HepG2 (cell line): ENCODE measurements around the gene C1orf116. TPM values are rescaled to one million over a fixed set of nuclear protein-coding genes. Genes with fewer than 3 reads are reported as not detected.

Source experiments
- ARID3A ChIP-seq: IDR thresholded peaks from 2 replicates; pipeline ENCODE4 v1.6.1; 2012; ENCODE audit warnings: low read depth, low read length, improper control_type of control experiment
- BCL6 ChIP-seq: IDR thresholded peaks from 2 replicates; pipeline ENCODE4 v1.6.1; 2016; ENCODE audit warnings: missing genetic modification reagents, missing compliant biosample characterization
- CAMTA2 ChIP-seq: sonication (generic); formaldehyde crosslinking; IDR thresholded peaks from 2 replicates; pipeline ENCODE4 v1.4.0; 2020; ENCODE audit warnings: mild to moderate bottlenecking, missing genetic modification reagents, borderline replicate concordance
- ERF ChIP-seq: IDR thresholded peaks from 2 replicates; pipeline ENCODE4 v1.6.1; 2018; ENCODE audit warnings: missing biosample characterization, missing genetic modification reagents
- GMEB2 ChIP-seq: IDR thresholded peaks from 2 replicates; pipeline ENCODE4 v1.6.1; 2016; ENCODE audit warnings: missing biosample characterization, missing genetic modification reagents, low read depth
- IRF2 ChIP-seq: IDR thresholded peaks from 2 replicates; pipeline ENCODE4 v1.6.1; 2018; ENCODE audit warnings: missing genetic modification reagents, missing compliant biosample characterization
- PAWR ChIP-seq: sonication (generic); formaldehyde crosslinking; IDR thresholded peaks from 2 replicates; pipeline ENCODE4 v1.4.0; 2020; ENCODE audit warnings: missing genetic modification reagents, mild to moderate bottlenecking, borderline replicate concordance
- SOX13 ChIP-seq, 3 experiments: fragments of 450-650 bp in 1 of 3; sonication (generic) in 1 of 3; formaldehyde crosslinking in 1 of 3; IDR thresholded peaks in 2 of 3; conservative IDR thresholded peaks in 1 of 3; 2 replicates each; pipeline versions ENCODE4 v1.5.0 to v1.6.1; 2016 to 2020; ENCODE audit warnings: antibody characterized with exemption in 1 of 3, mild to moderate bottlenecking in 1 of 3, missing compliant biosample characterization in 1 of 3, missing genetic modification reagents in 1 of 3, moderate library complexity in 1 of 3
- TCF12 ChIP-seq, 2 experiments: fragments of 450-650 bp in 1 of 2; sonication (generic) in 1 of 2; formaldehyde crosslinking in 1 of 2; IDR thresholded peaks; 2 replicates each; pipeline versions ENCODE4 v1.6.1 to v1.8.0; 2017 to 2022; ENCODE audit warnings: antibody characterized with exemption in 1 of 2, mild to moderate bottlenecking in 1 of 2, missing genetic modification reagents in 1 of 2, moderate library complexity in 1 of 2
- TEAD3 ChIP-seq: optimal IDR thresholded peaks from 2 replicates; pipeline ENCODE3; 2016; ENCODE audit warnings: borderline replicate concordance
- ZKSCAN8 ChIP-seq: IDR thresholded peaks from 2 replicates; pipeline ENCODE4 v1.6.1; 2016; ENCODE audit warnings: borderline replicate concordance, missing genetic modification reagents, missing compliant biosample characterization
- ZNF687 ChIP-seq: sonication (generic); formaldehyde crosslinking; IDR thresholded peaks from 2 replicates; pipeline ENCODE4 v1.5.1; 2020; ENCODE audit warnings: mild to moderate bottlenecking, missing genetic modification reagents, moderate library complexity
- ZNF761 ChIP-seq: sonication (generic); formaldehyde crosslinking; conservative IDR thresholded peaks from 2 replicates; pipeline ENCODE4 v1.4.0; 2020; ENCODE audit warnings: mild to moderate bottlenecking, missing genetic modification reagents
- ZSCAN31 ChIP-seq: sonication (generic); formaldehyde crosslinking; IDR thresholded peaks from 2 replicates; pipeline ENCODE4 v1.5.0; 2020; ENCODE audit warnings: low read depth, mild to moderate bottlenecking, missing genetic modification reagents
- polyA plus RNA-seq, 8 experiments: library from polyadenylated mRNA; depleted of rRNA in 3 of 8; stranded (reverse) in 7 of 8; unstranded in 1 of 8; fragments of >200 nt; fragmentation: Illumina TruSeq in 4 of 8; extraction: Trizol in 4 of 8; gene quantifications; 2 replicates each; pipeline versions ENCODE4 v1.2.1 to v1.2.3, GENCODE V29; 2011 to 2016; ENCODE audit warnings: low read depth in 4 of 8, missing spikeins in 1 of 8, mixed read lengths in 1 of 8; ENCODE audit not compliant: insufficient read depth in 1 of 8
- total RNA-seq, 5 experiments: library from RNA; depleted of rRNA; stranded (reverse); fragments of >200 nt; fragmentation: Illumina TruSeq; extraction: Trizol; gene quantifications; 2 replicates each; pipeline ENCODE4 v1.2.3, GENCODE V29; 2016; ENCODE audit warnings: low read depth in 1 of 5
- TF ChIP-seq, protein P1 (sequence below): IDR thresholded peaks from 2 replicates; pipeline ENCODE4 v1.6.1; 2016; ENCODE audit warnings: mild to moderate bottlenecking
- TF ChIP-seq, protein P2 (sequence below): sonication (generic); formaldehyde crosslinking; IDR thresholded peaks from 2 replicates; pipeline ENCODE4 v1.5.1; 2020; ENCODE audit warnings: mild to moderate bottlenecking, moderate library complexity, missing genetic modification reagents

Gene C1orf116
- total and polyA plus RNA-seq, 2 of the 13 experiments (the other 11 are each of a cell fraction or from before 2014, with no cell fraction given) = 0.51 to 0.95 TPM

DNA sequence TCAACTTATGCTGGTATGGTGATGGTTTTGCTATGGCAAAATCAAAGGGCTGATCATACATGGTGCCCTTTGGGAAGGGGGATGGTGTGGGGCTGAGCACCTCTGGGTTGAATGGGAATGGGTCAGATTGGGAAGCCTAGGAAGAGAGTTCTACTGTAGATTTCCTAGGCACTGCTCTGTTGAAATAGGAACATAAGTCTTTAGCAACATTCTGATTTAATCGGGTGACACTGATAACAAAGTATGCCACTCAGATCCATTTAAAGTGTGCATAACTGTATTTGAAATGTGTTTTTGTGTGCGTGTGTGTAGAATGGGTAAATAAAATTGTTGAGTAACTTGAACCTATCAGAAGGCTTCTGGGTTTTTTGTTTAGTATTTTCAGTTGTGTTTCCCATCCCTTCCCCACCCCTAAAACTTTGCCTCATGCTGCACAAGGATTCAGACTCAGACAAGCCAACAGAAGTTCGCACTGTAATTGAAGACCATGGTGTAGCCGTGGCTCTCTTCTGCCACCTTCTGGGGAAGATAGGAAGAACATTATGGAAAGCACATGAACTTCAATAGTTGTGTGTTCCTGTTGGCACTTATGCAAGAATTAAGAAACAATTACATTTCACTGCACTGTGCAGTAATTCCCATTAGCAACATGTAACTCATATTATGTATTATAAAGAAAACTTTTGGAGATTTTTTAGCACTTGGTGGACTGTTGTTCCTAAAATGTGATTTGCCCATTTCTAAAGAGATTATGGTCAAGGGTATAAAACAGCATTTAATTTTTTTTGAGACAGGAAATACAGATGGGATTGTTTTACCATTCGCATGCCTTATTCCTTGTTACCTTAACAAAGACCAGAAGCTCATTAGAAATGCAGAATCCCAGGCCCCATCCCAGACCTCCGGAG lies 45.2 kb upstream of the C1orf116 start (continued):
- TF ChIP-seq SOX13 (IDR thresholded peaks at IDR 0.05) = no peak
- peak in 1 of 2 experiments; percentile 14; a peak in 1 of 4 replicates for TF ChIP-seq SOX13 (CRISPR knock-in tag; conservative IDR thresholded peaks at IDR 0.05 in 1 of 2, IDR thresholded peaks at IDR 0.05 in 1 of 2)
- TF ChIP-seq IRF2 = peak; percentile 35; the same call in 1 of the 2 replicates
- TF ChIP-seq ZKSCAN8 (CRISPR knock-in tag) = peak; percentile 41; the same call in 1 of the 2 replicates
- no peak for TF ChIP-seq TCF12 (IDR thresholded peaks at IDR 0.05)
- TF ChIP-seq TCF12 (CRISPR knock-in tag; IDR thresholded peaks at IDR 0.05) = no peak
- no peak for TF ChIP-seq ZNF761 (CRISPR knock-in tag)
- TF ChIP-seq ERF (CRISPR knock-in tag) = 0 out of 2 replicates have a peak, but pooled peaks have one; percentile 28
- TF ChIP-seq, protein P1, sequence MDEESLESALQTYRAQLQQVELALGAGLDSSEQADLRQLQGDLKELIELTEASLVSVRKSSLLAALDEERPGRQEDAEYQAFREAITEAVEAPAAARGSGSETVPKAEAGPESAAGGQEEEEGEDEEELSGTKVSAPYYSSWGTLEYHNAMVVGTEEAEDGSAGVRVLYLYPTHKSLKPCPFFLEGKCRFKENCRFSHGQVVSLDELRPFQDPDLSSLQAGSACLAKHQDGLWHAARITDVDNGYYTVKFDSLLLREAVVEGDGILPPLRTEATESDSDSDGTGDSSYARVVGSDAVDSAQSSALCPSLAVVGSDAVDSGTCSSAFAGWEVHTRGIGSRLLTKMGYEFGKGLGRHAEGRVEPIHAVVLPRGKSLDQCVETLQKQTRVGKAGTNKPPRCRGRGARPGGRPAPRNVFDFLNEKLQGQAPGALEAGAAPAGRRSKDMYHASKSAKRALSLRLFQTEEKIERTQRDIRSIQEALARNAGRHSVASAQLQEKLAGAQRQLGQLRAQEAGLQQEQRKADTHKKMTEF (CRISPR knock-in tag) = 0 out of 2 replicates have a peak, but pooled peaks have one; percentile 24
- TF ChIP-seq BCL6 = no peak
- no peak for TF ChIP-seq ZSCAN31 (CRISPR knock-in tag)
- TF ChIP-seq CAMTA2 (CRISPR knock-in tag) = no peak
- TF ChIP-seq ZNF687 (CRISPR knock-in tag) = no peak
- TF ChIP-seq PAWR (CRISPR knock-in tag) = no peak
- peak; percentile 10 for TF ChIP-seq TEAD3 (CRISPR knock-in tag)
- 0 out of 2 replicates have a peak, but pooled peaks have one; percentile 50 for TF ChIP-seq ARID3A
- TF ChIP-seq, protein P2, sequence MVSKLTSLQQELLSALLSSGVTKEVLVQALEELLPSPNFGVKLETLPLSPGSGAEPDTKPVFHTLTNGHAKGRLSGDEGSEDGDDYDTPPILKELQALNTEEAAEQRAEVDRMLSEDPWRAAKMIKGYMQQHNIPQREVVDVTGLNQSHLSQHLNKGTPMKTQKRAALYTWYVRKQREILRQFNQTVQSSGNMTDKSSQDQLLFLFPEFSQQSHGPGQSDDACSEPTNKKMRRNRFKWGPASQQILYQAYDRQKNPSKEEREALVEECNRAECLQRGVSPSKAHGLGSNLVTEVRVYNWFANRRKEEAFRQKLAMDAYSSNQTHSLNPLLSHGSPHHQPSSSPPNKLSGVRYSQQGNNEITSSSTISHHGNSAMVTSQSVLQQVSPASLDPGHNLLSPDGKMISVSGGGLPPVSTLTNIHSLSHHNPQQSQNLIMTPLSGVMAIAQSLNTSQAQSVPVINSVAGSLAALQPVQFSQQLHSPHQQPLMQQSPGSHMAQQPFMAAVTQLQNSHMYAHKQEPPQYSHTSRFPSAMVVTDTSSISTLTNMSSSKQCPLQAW (CRISPR knock-in tag) = 0 out of 2 replicates have a peak, but pooled peaks have one; percentile 23
- no peak for TF ChIP-seq GMEB2 (CRISPR knock-in tag)
